AG04450 (cell line): ENCODE results near the gene USP21. TPM values are rescaled to one million over a fixed set of nuclear protein-coding genes. Genes with fewer than 3 reads are reported as not detected.
A peak's percentile ranks its signal among the peaks of the same experiment; 100 is the strongest.

Source experiments
- CTCF ChIA-PET: fragments of 300-600, 350-600 bp; formaldehyde crosslinking; extraction: SDS; loops from one replicate; lab custom pipeline; 2022; ENCODE audit warnings: antibody characterized with exemption, inconsistent platforms; lab: Charles Lee
- POLR2A ChIA-PET: fragments of 350-600 bp; formaldehyde crosslinking; extraction: SDS; loops from one replicate; lab custom pipeline; 2021; ENCODE audit warnings: antibody characterized with exemption, inconsistent platforms; lab: Yijun Ruan, JAX
- DNase-seq: peaks from one replicate; pipeline ENCODE4 v3.0.0-alpha.2; 2011; ENCODE audit warnings: low read depth, low spot score
- H3K27ac ChIP-seq: one replicate; pipeline ENCODE4 v1.5.1; 2012; ENCODE audit warnings: low read depth, low read length, control low read depth
- H3K27me3 ChIP-seq: one replicate; pipeline ENCODE4 v1.6.0; 2012; ENCODE audit warnings: low read length; ENCODE audit not compliant: control insufficient read depth, insufficient read depth
- H3K4me3 ChIP-seq: 2 replicates; pipeline ENCODE4 v1.5.1; 2011; ENCODE audit warnings: mild to moderate bottlenecking, low read depth, low read length, control low read depth
- H3K9me3 ChIP-seq: 2 replicates; pipeline ENCODE4 v1.5.1; 2012; ENCODE audit warnings: low read length; ENCODE audit not compliant: control insufficient read depth, insufficient read depth
- polyA plus RNA-seq: library from polyadenylated mRNA; depleted of rRNA; stranded (reverse); fragments of >200 nt; gene quantifications from 2 replicates; pipeline ENCODE4 v1.2.3, GENCODE V29; 2011
- TF ChIP-seq, protein P1 (sequence below): IDR thresholded peaks from 2 replicates; pipeline ENCODE4 v1.5.1; 2011; ENCODE audit warnings: low read depth, low read length, control low read depth, inconsistent platforms

USP21 gene
- polyA plus RNA-seq, 1 experiment: 15.4 TPM

DNA sequence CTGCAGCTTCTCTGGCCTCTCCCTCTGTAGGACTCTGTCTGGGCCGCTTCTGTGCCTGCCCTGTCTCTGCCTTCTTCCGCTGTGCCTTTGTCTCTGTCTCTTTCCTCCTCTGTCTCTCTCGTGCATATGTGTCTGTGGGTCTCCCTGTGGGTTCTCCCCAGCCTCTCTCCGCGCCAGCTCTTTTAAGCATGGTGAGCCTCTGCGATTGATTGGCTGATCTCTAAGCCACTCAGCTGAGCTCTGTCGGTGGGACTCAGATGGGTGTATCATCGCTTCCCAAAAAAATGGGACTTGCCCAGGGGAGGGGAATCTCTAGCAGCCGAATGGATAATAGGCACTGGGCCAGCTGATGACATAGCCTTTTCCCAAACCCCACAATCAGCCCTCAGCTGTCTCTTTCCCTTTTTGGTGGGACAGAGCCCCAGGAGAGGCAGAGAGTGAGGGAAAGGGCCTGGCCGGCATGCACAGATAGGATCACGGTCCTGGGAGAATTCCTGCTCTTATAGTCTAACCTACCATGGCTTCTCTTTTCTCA, 39.7 kb downstream of the USP21 start, which contains the start of gene ADAMTS4:
Gene ADAMTS4 (minus strand): TSS at position 158 of the 535 bp plus-strand sequence. CDS start 427 bp downstream, outside the sequence.
- ChIA-PET POLR2A (interaction anchor here (0.8 to 1.3 kb wide), 4 partner anchors 8 to 115 kb away, joined by 3 read pairs; partner anchors contain the start of genes PPOX and SDHC), CTCF (interaction anchor here (0.7 to 3.5 kb wide), 6 partner anchors 8 to 183 kb away, joined by 3 to 29 read pairs (median 6); partner anchors contain the start of gene TOMM40L)
- TF ChIP-seq, protein P1, sequence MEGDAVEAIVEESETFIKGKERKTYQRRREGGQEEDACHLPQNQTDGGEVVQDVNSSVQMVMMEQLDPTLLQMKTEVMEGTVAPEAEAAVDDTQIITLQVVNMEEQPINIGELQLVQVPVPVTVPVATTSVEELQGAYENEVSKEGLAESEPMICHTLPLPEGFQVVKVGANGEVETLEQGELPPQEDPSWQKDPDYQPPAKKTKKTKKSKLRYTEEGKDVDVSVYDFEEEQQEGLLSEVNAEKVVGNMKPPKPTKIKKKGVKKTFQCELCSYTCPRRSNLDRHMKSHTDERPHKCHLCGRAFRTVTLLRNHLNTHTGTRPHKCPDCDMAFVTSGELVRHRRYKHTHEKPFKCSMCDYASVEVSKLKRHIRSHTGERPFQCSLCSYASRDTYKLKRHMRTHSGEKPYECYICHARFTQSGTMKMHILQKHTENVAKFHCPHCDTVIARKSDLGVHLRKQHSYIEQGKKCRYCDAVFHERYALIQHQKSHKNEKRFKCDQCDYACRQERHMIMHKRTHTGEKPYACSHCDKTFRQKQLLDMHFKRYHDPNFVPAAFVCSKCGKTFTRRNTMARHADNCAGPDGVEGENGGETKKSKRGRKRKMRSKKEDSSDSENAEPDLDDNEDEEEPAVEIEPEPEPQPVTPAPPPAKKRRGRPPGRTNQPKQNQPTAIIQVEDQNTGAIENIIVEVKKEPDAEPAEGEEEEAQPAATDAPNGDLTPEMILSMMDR: no peak
- H3K27me3 ChIP-seq: no peaks in the 10 kb centered on the region
- peak within 1 kb of the TSS; percentile 51 for H3K4me3 ChIP-seq
- H3K9me3 ChIP-seq: no peaks in the 10 kb centered on the region
- peak within 1 kb of the TSS; percentile 57 for H3K27ac ChIP-seq
- DNase-seq: peak; percentile 48

DNA sequence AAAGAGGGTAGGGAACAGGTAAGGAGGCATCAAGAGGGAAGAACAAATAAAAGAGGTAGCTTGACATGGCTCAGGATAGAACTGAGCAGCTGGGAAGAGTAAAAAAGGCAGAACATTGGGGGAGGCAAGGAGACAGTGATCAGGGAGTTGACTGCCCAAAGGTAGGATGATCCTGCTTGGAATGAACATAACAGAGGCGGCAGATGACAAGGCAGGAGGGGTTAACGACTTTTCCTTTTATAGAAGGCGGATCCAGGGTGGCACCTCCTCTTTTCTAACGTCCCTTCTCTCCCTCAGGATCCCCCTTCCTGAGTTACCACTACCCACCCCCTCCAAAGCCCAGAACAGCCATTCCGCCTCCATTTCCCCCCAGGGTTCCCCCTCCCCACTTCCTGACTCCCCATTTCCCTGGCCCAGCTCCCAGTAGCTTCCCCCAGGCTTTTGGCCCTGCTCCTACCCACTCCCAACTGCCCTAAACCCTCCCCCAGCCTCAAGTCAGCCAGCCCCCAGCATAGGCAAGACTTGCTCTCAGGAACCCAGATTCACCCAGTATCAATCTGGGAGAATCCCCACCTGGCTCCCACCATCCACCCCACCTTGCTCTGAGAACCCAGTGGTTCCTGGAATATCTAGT, 40.3 kb downstream of the USP21 start:
- no peak for DNase-seq
- ChIA-PET POLR2A (interaction anchor here (1.1 to 1.3 kb wide), 2 partner anchors 18 to 114 kb away, joined by 3 read pairs; partner anchors contain the start of gene SDHC), CTCF (interaction anchor here (1.3 to 3.5 kb wide), 4 partner anchors 9 to 183 kb away, joined by 3 to 29 read pairs (median 7); partner anchors contain the start of gene TOMM40L)
- TF ChIP-seq, protein P1: no peak
- H3K27ac ChIP-seq: peak overlapping the region; percentile 57
- no peak overlapping the region for H3K4me3 ChIP-seq
- H3K9me3 ChIP-seq: no peaks in the 10 kb centered on the region
- H3K27me3 ChIP-seq: no peaks in the 10 kb centered on the region

DNA sequence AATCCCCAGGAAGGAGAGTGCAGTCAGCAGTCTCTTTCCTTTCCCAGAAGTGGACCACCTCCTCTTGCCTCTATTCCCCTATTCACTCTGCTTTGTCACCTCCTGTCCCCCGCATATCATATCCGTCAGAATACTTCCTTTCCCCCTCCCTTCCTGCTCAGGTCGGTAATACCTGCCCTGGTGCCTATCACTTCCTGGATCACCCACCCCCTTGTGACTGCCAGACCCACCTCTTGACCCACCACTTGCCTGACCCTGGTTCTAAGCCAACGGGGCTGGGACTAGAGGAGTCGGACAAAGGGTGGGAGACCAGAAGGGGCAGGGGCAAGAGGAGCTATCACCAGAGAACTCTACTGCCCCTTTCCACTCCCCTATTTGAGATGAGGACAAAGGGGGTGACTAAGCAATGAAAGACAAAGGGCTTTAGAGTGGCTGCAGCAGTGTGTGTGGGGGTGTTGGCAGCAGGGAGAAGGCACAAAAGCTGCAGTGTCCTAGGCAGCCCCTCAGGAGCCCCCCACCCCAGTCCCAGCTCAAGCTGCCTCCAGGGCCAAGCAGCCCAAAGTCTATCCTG, 41.2 kb downstream of the USP21 start:
- no peak for DNase-seq
- Histone ChIP-seq H3K27ac (peak overlapping the region; percentile 99), H3K27me3 (no peaks in the 10 kb centered on the region), H3K4me3 (no peak overlapping the region), H3K9me3 (no peaks in the 10 kb centered on the region)
- POLR2A ChIA-PET: interaction anchor here (1.9 kb wide), 1 partner anchor 16 kb away, joined by 9 read pairs; no protein-coding TSS in a partner anchor
- CTCF ChIA-PET: interaction anchor here (6.8 to 7.0 kb wide), 2 partner anchors 8 to 26 kb away, joined by 62 to 87 read pairs; partner anchors contain the start of gene TOMM40L
- TF ChIP-seq, protein P1: no peak

DNA sequence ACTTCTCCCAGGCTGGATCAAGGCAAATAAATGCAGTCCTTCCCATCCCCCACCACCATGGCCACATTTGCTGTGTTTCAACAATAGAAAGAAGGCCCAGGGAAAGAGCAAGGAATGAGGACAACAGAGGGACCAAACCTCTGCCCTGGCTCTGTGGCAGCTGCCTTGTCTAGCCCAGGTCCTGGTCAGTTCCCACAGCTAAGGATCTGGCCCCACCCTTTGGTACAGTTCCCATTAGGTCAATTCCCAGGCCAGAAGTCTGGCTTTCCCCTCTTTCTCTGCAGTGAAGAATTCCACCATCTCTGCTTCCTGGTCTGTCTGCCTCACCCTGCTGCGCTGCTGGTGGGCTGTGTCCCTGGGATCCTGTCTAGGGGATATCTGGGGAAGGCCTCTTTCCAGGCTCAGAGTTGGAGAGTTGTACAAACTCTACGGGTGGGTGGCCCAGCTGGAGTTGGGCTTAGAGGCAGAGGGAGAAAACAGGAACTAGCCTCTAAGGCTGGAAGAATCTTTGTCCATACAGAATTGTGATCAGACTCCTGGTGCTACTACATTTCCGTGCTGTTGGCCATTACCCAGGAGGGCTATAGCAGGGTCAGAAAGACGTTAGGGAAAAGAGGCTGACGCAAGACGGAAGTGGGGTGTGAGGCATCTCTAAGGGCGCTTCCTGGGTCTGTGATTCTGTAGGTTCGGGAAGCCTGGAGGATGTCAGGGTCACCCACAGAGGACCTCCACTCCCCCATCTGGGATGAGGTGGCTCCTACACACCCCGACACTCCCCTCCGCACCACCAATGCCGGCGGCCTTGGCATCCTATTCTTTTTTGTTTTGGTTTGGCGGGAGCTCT, 41.9 kb downstream of the USP21 start:
- ChIA-PET POLR2A (interaction anchor here (0.5 to 1.9 kb wide), 11 partner anchors 9 to 324 kb away, joined by 3 to 12 read pairs (median 4); partner anchors contain the start of genes TOMM40L and UFC1), CTCF (interaction anchor here (0.5 to 7.0 kb wide), 7 partner anchors 9 to 783 kb away, joined by 3 to 87 read pairs (median 11); partner anchors contain the start of gene TOMM40L)
- Histone ChIP-seq H3K27ac (peak overlapping the region; percentile 99), H3K27me3 (no peaks in the 10 kb centered on the region), H3K9me3 (no peaks in the 10 kb centered on the region), H3K4me3 (peak overlapping the region; percentile 58)
- TF ChIP-seq, protein P1: no peak
- peak; percentile 37 for DNase-seq
